ACHN (cell line): ENCODE measurements around the gene TBC1D1.
"Not testable (repeated sequence)": the region's sequence is repeated elsewhere in the genome, so short reads cannot be mapped to it uniquely, and the experiment has no call there.

Experiments
- DNase-seq: peaks from one replicate; pipeline ENCODE4 v3.0.0-alpha.2; 2015
- in situ Hi-C: cut with HindIII; loops from 2 replicates; pipeline ENCODE4 v1.10.0; 2017; ENCODE audit warnings: low sequenced_read_pairs, low pct_ligation_motif_present, low pct_unique_long_range_greater_than_20kb

TBC1D1 gene

GRCh38 chr4:38002451-38003071, 111.7 kb downstream of the TBC1D1 start:
- DNase-seq: no peak
- in situ Hi-C loops: no loop called here

GRCh38 chr4:38003102-38003501, 112.2 kb downstream of the TBC1D1 start:
- in situ Hi-C loops: no loop called here
- DNase-seq: no peak

- in situ Hi-C loops: no loop called here
- DNase-seq: no peak
Observed at GRCh38 chr4:38003628-38004027, 112.7 kb downstream of the TBC1D1 start.

GRCh38 chr4:38004062-38004461, 113.2 kb downstream of the TBC1D1 start:
- in situ Hi-C loops: no loop called here
- no peak for DNase-seq

GRCh38 chr4:38004887-38005286, 114.0 kb downstream of the TBC1D1 start:
- in situ Hi-C loops: no loop called here
- no peak for DNase-seq

GRCh38 chr4:38005637-38006036, 114.8 kb downstream of the TBC1D1 start:
- DNase-seq: no peak
- in situ Hi-C loops: no loop called here

GRCh38 chr4:38007645-38008044, 116.8 kb downstream of the TBC1D1 start:
- no peak for DNase-seq
- in situ Hi-C loops: no loop called here

GRCh38 chr4:38008571-38009021, 117.7 kb downstream of the TBC1D1 start:
- in situ Hi-C loops: no loop called here

GRCh38 chr4:38009421-38009820, 118.5 kb downstream of the TBC1D1 start:
- in situ Hi-C loops: no loop called here
- no peak for DNase-seq

More at GRCh38 chr4:38008571-38009021, 117.7 kb downstream of the TBC1D1 start:
- no peak for DNase-seq

GRCh38 chr4:38009949-38010348, 119.1 kb downstream of the TBC1D1 start:
- DNase-seq: no peak
- in situ Hi-C loops: no loop called here

- no peak for DNase-seq
- in situ Hi-C loops: no loop called here
Observed at GRCh38 chr4:38011511-38012162, 120.8 kb downstream of the TBC1D1 start.

GRCh38 chr4:38013461-38014366, 122.8 kb downstream of the TBC1D1 start:
- in situ Hi-C loops: no loop called here
- DNase-seq: no peak

- no peak for DNase-seq
- in situ Hi-C loops: no loop called here
Observed at GRCh38 chr4:38014421-38014852, 123.6 kb downstream of the TBC1D1 start.

GRCh38 chr4:38015886-38016515, 125.1 kb downstream of the TBC1D1 start:
- in situ Hi-C loops: no loop called here
- no peak for DNase-seq

- DNase-seq: no peak
- in situ Hi-C loops: no loop called here
Observed at GRCh38 chr4:38016698-38017097, 125.8 kb downstream of the TBC1D1 start.

- in situ Hi-C loops: no loop called here
- no peak for DNase-seq
Observed at GRCh38 chr4:38017609-38018008, 126.7 kb downstream of the TBC1D1 start.

GRCh38 chr4:38020386-38020785, 129.5 kb downstream of the TBC1D1 start:
- in situ Hi-C loops: no loop called here

GRCh38 chr4:38020961-38021360, 130.1 kb downstream of the TBC1D1 start:
- in situ Hi-C loops, DNase-seq: not testable (repeated sequence)

More at GRCh38 chr4:38020386-38020785, 129.5 kb downstream of the TBC1D1 start:
- no peak for DNase-seq

- DNase-seq: no peak
- in situ Hi-C loops: no loop called here
Observed at GRCh38 chr4:38021751-38022150, 130.9 kb downstream of the TBC1D1 start.
